ENCODE measurements around the gene CTCFL.

- no peak for TF ChIP-seq CTCF (IDR thresholded peaks at IDR 0.05; ENCODE audit: poor library complexity, severe bottlenecking)
- TF ChIP-seq, protein P1, sequence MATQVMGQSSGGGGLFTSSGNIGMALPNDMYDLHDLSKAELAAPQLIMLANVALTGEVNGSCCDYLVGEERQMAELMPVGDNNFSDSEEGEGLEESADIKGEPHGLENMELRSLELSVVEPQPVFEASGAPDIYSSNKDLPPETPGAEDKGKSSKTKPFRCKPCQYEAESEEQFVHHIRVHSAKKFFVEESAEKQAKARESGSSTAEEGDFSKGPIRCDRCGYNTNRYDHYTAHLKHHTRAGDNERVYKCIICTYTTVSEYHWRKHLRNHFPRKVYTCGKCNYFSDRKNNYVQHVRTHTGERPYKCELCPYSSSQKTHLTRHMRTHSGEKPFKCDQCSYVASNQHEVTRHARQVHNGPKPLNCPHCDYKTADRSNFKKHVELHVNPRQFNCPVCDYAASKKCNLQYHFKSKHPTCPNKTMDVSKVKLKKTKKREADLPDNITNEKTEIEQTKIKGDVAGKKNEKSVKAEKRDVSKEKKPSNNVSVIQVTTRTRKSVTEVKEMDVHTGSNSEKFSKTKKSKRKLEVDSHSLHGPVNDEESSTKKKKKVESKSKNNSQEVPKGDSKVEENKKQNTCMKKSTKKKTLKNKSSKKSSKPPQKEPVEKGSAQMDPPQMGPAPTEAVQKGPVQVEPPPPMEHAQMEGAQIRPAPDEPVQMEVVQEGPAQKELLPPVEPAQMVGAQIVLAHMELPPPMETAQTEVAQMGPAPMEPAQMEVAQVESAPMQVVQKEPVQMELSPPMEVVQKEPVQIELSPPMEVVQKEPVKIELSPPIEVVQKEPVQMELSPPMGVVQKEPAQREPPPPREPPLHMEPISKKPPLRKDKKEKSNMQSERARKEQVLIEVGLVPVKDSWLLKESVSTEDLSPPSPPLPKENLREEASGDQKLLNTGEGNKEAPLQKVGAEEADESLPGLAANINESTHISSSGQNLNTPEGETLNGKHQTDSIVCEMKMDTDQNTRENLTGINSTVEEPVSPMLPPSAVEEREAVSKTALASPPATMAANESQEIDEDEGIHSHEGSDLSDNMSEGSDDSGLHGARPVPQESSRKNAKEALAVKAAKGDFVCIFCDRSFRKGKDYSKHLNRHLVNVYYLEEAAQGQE (IDR thresholded peaks at IDR 0.05; ENCODE audit: borderline replicate concordance): no peak
Observed at GRCh38 chr20:57499676-57500075, 25.3 kb downstream of the CTCFL start.

Measured in neural cell (in vitro differentiated cells).